GM18511 (cell line): Measurements from ENCODE around the gene SULT6B1.

ENCODE experiments used
- ATAC-seq: cut with Tn5 transposase; IDR thresholded peaks from one replicate; pipeline ENCODE4 v1.9.1; 2021; ENCODE audit warnings: mild to moderate bottlenecking, moderate library complexity; ENCODE audit not compliant: unreplicated experiment

The SULT6B1 gene

GRCh38 chr2:37153224-37153623 lies 35.2 kb downstream of the SULT6B1 start:
- ATAC-seq = no peak

GRCh38 chr2:37149626-37150322 lies 38.7 kb downstream of the SULT6B1 start:
- no peak for ATAC-seq

- no peak for ATAC-seq
Observed at GRCh38 chr2:37148325-37148724, 40.1 kb downstream of the SULT6B1 start.

- no peak for ATAC-seq
Observed at GRCh38 chr2:37146062-37146461, 42.4 kb downstream of the SULT6B1 start.

- ATAC-seq = no peak
Observed at GRCh38 chr2:37143974-37144373, 44.5 kb downstream of the SULT6B1 start.

GRCh38 chr2:37142546-37142945 lies 45.9 kb downstream of the SULT6B1 start:
- ATAC-seq = no peak

GRCh38 chr2:37132914-37133313 lies 55.6 kb downstream of the SULT6B1 start:
- ATAC-seq = no peak

- no peak for ATAC-seq
Observed at GRCh38 chr2:37125416-37125815, 63.1 kb downstream of the SULT6B1 start.

- ATAC-seq = no peak
Observed at GRCh38 chr2:37119157-37119556, 69.3 kb downstream of the SULT6B1 start.
